GM12878 (cell line): ENCODE results near the gene MYO7B. TPM values are rescaled to one million over a fixed set of nuclear protein-coding genes. Genes with fewer than 3 reads are reported as not detected.

Experiments used
- ATAC-seq: fragments of 200-7000 bp; cut with Tn5 transposase; 3 replicates; pipeline ENCODE4 v1.9.1; 2020; ENCODE audit warnings: mild to moderate bottlenecking, moderate library complexity
- BruUV-seq: library from RNA; stranded (reverse); fragments of 400-500 nt; replicated peaks from 2 replicates; lab custom pipeline; 2021; lab: Mats Ljungman, UMichigan
- CTCF ChIA-PET: fragments of 300-600 bp; sonication (Branson Sonifier 250); formaldehyde crosslinking; extraction: SDS; loops from one replicate; lab custom pipeline; 2021; ENCODE audit warnings: inconsistent platforms; lab: Yijun Ruan, JAX
- POLR2A ChIA-PET: fragments of 350-600 bp; formaldehyde crosslinking; extraction: SDS; loops from one replicate; lab custom pipeline; 2021; ENCODE audit warnings: inconsistent platforms; lab: Charles Lee
- RAD21 ChIA-PET: fragments of 300-600 bp; sonication (Branson Sonifier 250); formaldehyde crosslinking; loops from one replicate; lab custom pipeline; 2023; ENCODE audit warnings: antibody characterized with exemption; ENCODE audit not compliant: unreplicated experiment; lab: Charles Lee
- SMC1A ChIA-PET: fragments of 300-600 bp; sonication (Branson Sonifier 250); formaldehyde crosslinking; loops from one replicate; lab custom pipeline; 2023; ENCODE audit not compliant: unreplicated experiment, uncharacterized antibody; lab: Charles Lee
- DNase-seq: peaks from one replicate; pipeline ENCODE4 v3.0.0-alpha.2; 2011; ENCODE audit warnings: low read depth, low spot score
- FAIRE-seq: peaks from 3 replicates; lab custom pipeline; 2011; peaks lifted over from hg19 to GRCh38; lab: Jason Lieb, UNC
- H2AFZ ChIP-seq: 2 replicates; pipeline ENCODE4 v1.6.0; 2011; ENCODE audit warnings: low read depth, low read length, control low read depth; ENCODE audit not compliant: control insufficient read depth
- H3K27ac ChIP-seq: 2 replicates; pipeline ENCODE4 v1.5.1; 2011; ENCODE audit warnings: control low read depth; ENCODE audit not compliant: control insufficient read depth, insufficient read depth
- H3K27me3 ChIP-seq, 2 experiments: replicated peaks in 1 of 2; 2 replicates each; pipeline versions ENCODE4 v1.6.0 to v1.6.1; 2011; ENCODE audit warnings: low read length in 1 of 2; ENCODE audit not compliant: control insufficient read depth in 2 of 2, insufficient read depth in 2 of 2
- H3K36me3 ChIP-seq, 2 experiments: 2 replicates each; pipeline ENCODE4 v1.5.1; 2011; ENCODE audit warnings: low read length in 1 of 2; ENCODE audit not compliant: control insufficient read depth in 2 of 2, insufficient read depth in 2 of 2
- H3K4me1 ChIP-seq: 2 replicates; pipeline ENCODE4 v1.6.1; 2011; ENCODE audit warnings: mild to moderate bottlenecking, low read length, moderate library complexity, mixed read lengths; ENCODE audit not compliant: control insufficient read depth, insufficient read depth
- H3K4me2 ChIP-seq: 2 replicates; pipeline ENCODE4 v1.6.0; 2011; ENCODE audit warnings: control low read depth; ENCODE audit not compliant: control insufficient read depth, insufficient read depth
- H3K4me3 ChIP-seq: fragments of 200-600 bp; sonication (generic); 2 replicates; pipeline ENCODE4 v1.5.1; 2016
- H3K79me2 ChIP-seq: 2 replicates; pipeline ENCODE4 v1.6.0; 2011; ENCODE audit warnings: low read length; ENCODE audit not compliant: control insufficient read depth, insufficient read depth
- H3K9ac ChIP-seq: 2 replicates; pipeline ENCODE4 v1.8.0; 2011; ENCODE audit warnings: low read length, control low read depth, mixed read lengths; ENCODE audit not compliant: control insufficient read depth, insufficient read depth
- H3K9me3 ChIP-seq: replicated peaks from 3 replicates; pipeline ENCODE4 v1.5.1; 2011; ENCODE audit warnings: mild to moderate bottlenecking, low read length; ENCODE audit not compliant: control insufficient read depth, insufficient read depth
- H4K20me1 ChIP-seq: 2 replicates; pipeline ENCODE4 v1.6.0; 2011; ENCODE audit not compliant: control insufficient read depth, insufficient read depth
- CHD2 ChIP-seq: IDR thresholded peaks from 2 replicates; pipeline ENCODE4 v1.6.1; 2011; ENCODE audit warnings: low read depth, low read length, improper control_type of control experiment, borderline replicate concordance
- DPF2 ChIP-seq: fragments of 450-650 bp; IDR thresholded peaks from 2 replicates; pipeline ENCODE4 v1.6.1; 2017; ENCODE audit warnings: mild to moderate bottlenecking
- E2F8 ChIP-seq: fragments of 450-650 bp; IDR thresholded peaks from 2 replicates; pipeline ENCODE4 v1.6.1; 2018; ENCODE audit warnings: mild to moderate bottlenecking, low read depth, moderate library complexity; ENCODE audit not compliant: partially characterized antibody
- MTA3 ChIP-seq: IDR thresholded peaks from 2 replicates; pipeline ENCODE4 v1.6.1; 2012; ENCODE audit warnings: low read length, inconsistent platforms, borderline replicate concordance
- SMAD5 ChIP-seq: IDR thresholded peaks from 2 replicates; pipeline ENCODE4 v1.6.1; 2016; ENCODE audit warnings: antibody characterized with exemption, low read depth
- SMC3 ChIP-seq: IDR thresholded peaks from 2 replicates; pipeline ENCODE4 v1.6.1; 2011; ENCODE audit warnings: low read length, improper control_type of control experiment, borderline replicate concordance
- STAT3 ChIP-seq: IDR thresholded peaks from 2 replicates; pipeline ENCODE4 v1.6.1; 2011; ENCODE audit warnings: low read depth, low read length, improper control_type of control experiment
- SUPT20H ChIP-seq: IDR thresholded peaks from 2 replicates; pipeline ENCODE4 v1.6.1; 2011; ENCODE audit warnings: low read depth, mild to moderate bottlenecking, low read length, moderate library complexity, borderline replicate concordance; ENCODE audit not compliant: control insufficient read depth
- ZBTB40 ChIP-seq: fragments of 450-650 bp; IDR thresholded peaks from 2 replicates; pipeline ENCODE4 v1.6.1; 2016; ENCODE audit warnings: mild to moderate bottlenecking, moderate library complexity, borderline replicate concordance
- WGBS: methylation state at CpG from one replicate; pipeline ENCODE4 v1.1.6; 2016; ENCODE audit warnings: low lambda C conversion rate; ENCODE audit not compliant: insufficient replicate concordance, insufficient coverage; ENCODE audit errors: missing lambda C conversion rate; 5-methylcytosine and 5-hydroxymethylcytosine counted together
- in situ Hi-C: fragments of 300-500 bp; cut with MboI; formaldehyde crosslinking; loops from 9 replicates; pipeline ENCODE4 v1.14.3; 2018; ENCODE audit warnings: mixed read lengths
- intact Hi-C: fragments of 100-400 bp; cut with micrococcal nuclease; formaldehyde crosslinking; loops from one replicate; pipeline ENCODE4 v1.14.2; 2022; ENCODE audit not compliant: unreplicated experiment
- polyA plus RNA-seq, 11 experiments: library from polyadenylated mRNA; depleted of rRNA in 4 of 11; unstranded in 6 of 11; stranded (reverse) in 5 of 11; fragments of >200 nt; fragmentation: Nextera tagmentation in 4 of 11; fragmentation: Illumina TruSeq in 1 of 11; extraction: Ambion mirVana in 4 of 11; extraction: Trizol in 1 of 11; gene quantifications; 1 replicate in 1 of 11; 2 replicates in 10 of 11; pipeline versions ENCODE4 v1.2.1 to v1.2.3, GENCODE V29; 2011 to 2016; ENCODE audit warnings: inconsistent platforms in 2 of 11, missing spikeins in 2 of 11, low read depth in 1 of 11
- total RNA-seq, 4 experiments: library from RNA; depleted of rRNA in 3 of 4; stranded (reverse); fragments of >200 nt in 3 of 4; fragmentation: Illumina TruSeq in 1 of 4; extraction: Trizol in 1 of 4; gene quantifications; 2 replicates each; pipeline versions ENCODE4 v1.2.1 to v1.2.3, GENCODE V29; 2013 to 2021

MYO7B gene
- total and polyA plus RNA-seq, 10 of the 15 experiments (the other 5 are each of a cell fraction or from before 2014, with no cell fraction given) = 0.08 to 4.8 (median 1.2) TPM

- TF ChIP-seq SMC3 = no peak
- TF ChIP-seq DPF2 = no peak
- TF ChIP-seq MTA3 = no peak
- no peak for TF ChIP-seq CHD2
- TF ChIP-seq SMAD5 = no peak
- no peak for TF ChIP-seq ZBTB40
- TF ChIP-seq E2F8 = no peak
- TF ChIP-seq SUPT20H = no peak
- no peak for TF ChIP-seq STAT3
- no TSS peak for BruUV-seq
- Histone ChIP-seq H2AFZ (no peak overlapping the region), H3K4me1 (no peaks in the 10 kb centered on the region), H3K27me3 (no peaks in the 10 kb centered on the region), H3K79me2 (no peaks in the 10 kb centered on the region), H3K9ac (no peak overlapping the region), H3K4me2 (no peak overlapping the region), H3K36me3 (no peaks in the 10 kb centered on the region), H3K27ac (no peak overlapping the region), H4K20me1 (no peaks in the 10 kb centered on the region), H3K9me3 (no peaks in the 10 kb centered on the region), H3K4me3 (no peak overlapping the region)
- intact Hi-C loops (no loop called here), in situ Hi-C loops (no loop called here)
- 65% methylated on average over 2 of the region's 3 CpGs for WGBS
- ChIA-PET RAD21 (no interaction called here), CTCF (interaction anchor here (2.7 kb wide), 1 partner anchor 10 kb away, joined by 10 read pairs; no protein-coding TSS in a partner anchor), SMC1A (no interaction called here), POLR2A (no interaction called here)
- ATAC-seq = no peak
- no peak for DNase-seq
- FAIRE-seq = no peak
Observed at GRCh38 chr2:127589358-127589757, 53.9 kb downstream of the MYO7B start.
